Activated B cell treated with CpG ODN at 0.5 μM for 24 hours (primary cell): ENCODE results near the gene GHDC. TPM values are rescaled to one million over a fixed set of nuclear protein-coding genes. Genes with fewer than 3 reads are reported as not detected.
"Not testable (repeated sequence)": the region's sequence is repeated elsewhere in the genome, so short reads cannot be mapped to it uniquely, and the experiment has no call there.

Experiments
- ATAC-seq: fragments of 200-7000 bp; cut with Tn5 transposase; one replicate; pipeline ENCODE4 v1.10.0; 2021; ENCODE audit warnings: low read depth, mild to moderate bottlenecking, moderate library complexity
- CTCF ChIA-PET: fragments of 350-600 bp; sonication (Branson Sonifier 250); formaldehyde crosslinking; loops from one replicate; lab custom pipeline; 2021; ENCODE audit warnings: antibody characterized with exemption; lab: Charles Lee
- POLR2A ChIA-PET: fragments of 350-600 bp; sonication (Branson Sonifier 250); formaldehyde crosslinking; loops from one replicate; lab custom pipeline; 2021; ENCODE audit warnings: antibody characterized with exemption; lab: Charles Lee
- DNase-seq: peaks from one replicate; pipeline ENCODE4 v3.0.0; 2022
- H3K27ac Mint-ChIP-seq: one replicate; pipeline ENCODE4 v1.8.0; 2020; ENCODE audit warnings: mixed read lengths
- H3K27me3 Mint-ChIP-seq: one replicate; pipeline ENCODE4 v1.8.0; 2021; ENCODE audit warnings: mixed read lengths
- H3K36me3 Mint-ChIP-seq: one replicate; pipeline ENCODE4 v1.8.0; 2021; ENCODE audit warnings: low read depth, mixed read lengths
- H3K4me1 Mint-ChIP-seq: one replicate; pipeline ENCODE4 v1.8.0; 2021; ENCODE audit warnings: mixed read lengths
- H3K4me3 Mint-ChIP-seq: one replicate; pipeline ENCODE4 v1.8.0; 2020; ENCODE audit warnings: mild to moderate bottlenecking, mixed read lengths
- H3K9me3 Mint-ChIP-seq: one replicate; pipeline ENCODE4 v1.8.0; 2020; ENCODE audit warnings: mixed read lengths
- intact Hi-C: fragments of 100-400 bp; cut with micrococcal nuclease; formaldehyde crosslinking; loops from one replicate; pipeline ENCODE4 v1.15.1; 2024
- total RNA-seq: library from RNA; stranded (reverse); gene quantifications from 2 replicates; pipeline ENCODE4 v1.2.3, GENCODE V29; 2022
- TF ChIP-seq, protein P1 (sequence below): fragments of 200-600 bp; IDR thresholded peaks from one replicate; pipeline ENCODE4 v1.8.0; 2022; ENCODE audit warnings: antibody characterized with exemption, mild to moderate bottlenecking

GHDC gene
- total RNA-seq, 1 donor from 2014 or later: 29.1 TPM

DNA sequence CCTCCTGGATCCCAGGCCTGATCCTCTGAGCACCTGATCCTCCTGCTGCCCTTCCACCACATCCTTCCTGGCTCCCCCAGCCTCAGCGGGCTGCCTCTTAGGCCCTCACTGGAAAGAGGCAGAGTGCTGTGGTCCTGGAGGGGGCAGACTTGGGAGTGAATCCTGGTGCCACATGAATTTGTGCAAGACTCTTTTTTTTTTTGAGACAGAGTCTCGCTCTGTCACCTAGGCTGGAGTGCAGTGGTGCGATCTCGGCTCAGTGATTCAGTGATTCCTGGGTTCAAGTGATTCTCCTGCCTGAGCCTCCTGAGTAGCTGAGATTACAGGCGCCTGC, 3.1 kb downstream of the GHDC start:
- CTCF ChIA-PET: no interaction called here
- Mint-ChIP-seq H3K36me3 (peaks cover 13% of the 10 kb centered on the region), H3K27me3 (no peaks in the 10 kb centered on the region), H3K4me1 (peaks cover 28% of the 10 kb centered on the region), H3K4me3 (no peak overlapping the region), H3K9me3 (no peaks in the 10 kb centered on the region), H3K27ac (no peak overlapping the region)
- DNase-seq: no peak
- intact Hi-C loops: no loop called here
- ATAC-seq: no peak
- TF ChIP-seq, protein P1, sequence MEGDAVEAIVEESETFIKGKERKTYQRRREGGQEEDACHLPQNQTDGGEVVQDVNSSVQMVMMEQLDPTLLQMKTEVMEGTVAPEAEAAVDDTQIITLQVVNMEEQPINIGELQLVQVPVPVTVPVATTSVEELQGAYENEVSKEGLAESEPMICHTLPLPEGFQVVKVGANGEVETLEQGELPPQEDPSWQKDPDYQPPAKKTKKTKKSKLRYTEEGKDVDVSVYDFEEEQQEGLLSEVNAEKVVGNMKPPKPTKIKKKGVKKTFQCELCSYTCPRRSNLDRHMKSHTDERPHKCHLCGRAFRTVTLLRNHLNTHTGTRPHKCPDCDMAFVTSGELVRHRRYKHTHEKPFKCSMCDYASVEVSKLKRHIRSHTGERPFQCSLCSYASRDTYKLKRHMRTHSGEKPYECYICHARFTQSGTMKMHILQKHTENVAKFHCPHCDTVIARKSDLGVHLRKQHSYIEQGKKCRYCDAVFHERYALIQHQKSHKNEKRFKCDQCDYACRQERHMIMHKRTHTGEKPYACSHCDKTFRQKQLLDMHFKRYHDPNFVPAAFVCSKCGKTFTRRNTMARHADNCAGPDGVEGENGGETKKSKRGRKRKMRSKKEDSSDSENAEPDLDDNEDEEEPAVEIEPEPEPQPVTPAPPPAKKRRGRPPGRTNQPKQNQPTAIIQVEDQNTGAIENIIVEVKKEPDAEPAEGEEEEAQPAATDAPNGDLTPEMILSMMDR: no peak
- POLR2A ChIA-PET: interaction anchor here (0.5 to 1.1 kb wide), 2 partner anchors 225 to 312 kb away, joined by 3 to 11 read pairs; partner anchors contain the start of gene CNP

DNA sequence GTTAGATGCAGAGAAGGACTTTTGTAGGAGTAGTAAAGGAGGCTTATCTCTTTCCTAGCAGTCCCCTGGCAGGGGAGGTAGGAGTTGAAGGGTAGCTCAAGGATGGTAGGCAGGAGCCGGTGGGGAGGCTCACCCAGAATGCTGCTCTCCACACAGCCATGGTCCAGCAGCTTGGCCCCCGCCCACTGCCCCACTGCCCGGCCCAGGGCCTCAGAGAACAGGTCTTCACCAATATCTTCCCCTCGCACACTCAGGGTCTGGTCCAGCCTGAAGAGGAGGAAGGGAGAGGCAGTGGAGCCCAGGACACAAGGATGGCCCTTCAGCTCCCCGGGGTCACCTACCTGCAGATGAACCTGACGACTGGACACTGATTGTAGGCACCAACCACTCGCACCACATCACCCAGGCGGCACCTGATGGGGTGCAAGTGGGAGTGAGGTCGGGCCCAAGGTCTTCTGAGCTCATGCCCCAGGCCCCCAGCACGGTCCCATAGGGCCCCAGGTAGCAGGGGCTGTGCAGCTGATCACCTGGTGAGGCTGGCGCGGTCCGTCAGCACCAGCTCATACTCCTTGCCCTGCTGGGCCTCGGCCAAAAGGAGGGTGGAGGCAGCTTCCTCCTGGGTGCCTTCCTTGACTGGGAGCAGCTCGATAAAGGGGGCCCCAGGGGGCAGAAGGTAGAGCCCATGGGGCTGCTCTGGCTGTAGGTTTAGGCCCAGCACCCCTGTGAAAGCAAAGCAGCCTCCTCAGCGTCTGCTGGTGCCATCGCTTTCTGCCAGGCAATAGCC, 3.6 kb downstream of the GHDC start:
- intact Hi-C loops: no loop called here
- no peak for DNase-seq
- TF ChIP-seq, protein P1: no peak
- Mint-ChIP-seq H3K9me3 (no peaks in the 10 kb centered on the region), H3K36me3 (peaks cover 13% of the 10 kb centered on the region), H3K4me1 (peaks cover 28% of the 10 kb centered on the region), H3K27me3 (no peaks in the 10 kb centered on the region), H3K4me3 (no peak overlapping the region), H3K27ac (no peak overlapping the region)
- POLR2A ChIA-PET: interaction anchor here (0.5 to 0.6 kb wide), 3 partner anchors 19 to 311 kb away, joined by 5 to 11 read pairs (median 6); no protein-coding TSS in a partner anchor
- ATAC-seq: no peak
- CTCF ChIA-PET: no interaction called here

DNA sequence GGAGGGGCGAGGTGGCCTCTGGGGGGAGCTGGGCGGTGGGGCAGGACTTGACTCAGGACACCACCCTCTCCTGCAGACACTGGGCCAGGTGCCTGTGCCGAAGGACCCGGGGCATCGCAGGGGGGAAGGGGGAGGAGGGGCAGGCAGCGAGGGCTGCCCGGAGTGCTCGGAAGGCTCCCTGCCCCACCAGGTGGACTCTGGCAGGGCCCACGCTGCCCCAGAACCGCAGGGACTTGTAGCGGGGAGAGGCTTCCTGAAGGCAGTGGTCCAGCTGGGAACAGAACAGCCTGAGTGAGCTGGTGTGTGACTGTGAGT, 4.7 kb downstream of the GHDC start:
- H3K4me3 Mint-ChIP-seq: no peak overlapping the region
- no peaks in the 10 kb centered on the region for H3K9me3 Mint-ChIP-seq
- CTCF ChIA-PET: no interaction called here
- peaks cover 32% of the 10 kb centered on the region for H3K4me1 Mint-ChIP-seq
- no peak overlapping the region for H3K27ac Mint-ChIP-seq
- intact Hi-C loops: no loop called here
- peaks cover 13% of the 10 kb centered on the region for H3K36me3 Mint-ChIP-seq
- TF ChIP-seq, protein P1: no peak
- DNase-seq (no peak), ATAC-seq (no peak)
- POLR2A ChIA-PET: interaction anchor here (0.6 to 2.0 kb wide), 2 partner anchors 59 to 244 kb away, joined by 7 to 8 read pairs; no protein-coding TSS in a partner anchor
- no peaks in the 10 kb centered on the region for H3K27me3 Mint-ChIP-seq

DNA sequence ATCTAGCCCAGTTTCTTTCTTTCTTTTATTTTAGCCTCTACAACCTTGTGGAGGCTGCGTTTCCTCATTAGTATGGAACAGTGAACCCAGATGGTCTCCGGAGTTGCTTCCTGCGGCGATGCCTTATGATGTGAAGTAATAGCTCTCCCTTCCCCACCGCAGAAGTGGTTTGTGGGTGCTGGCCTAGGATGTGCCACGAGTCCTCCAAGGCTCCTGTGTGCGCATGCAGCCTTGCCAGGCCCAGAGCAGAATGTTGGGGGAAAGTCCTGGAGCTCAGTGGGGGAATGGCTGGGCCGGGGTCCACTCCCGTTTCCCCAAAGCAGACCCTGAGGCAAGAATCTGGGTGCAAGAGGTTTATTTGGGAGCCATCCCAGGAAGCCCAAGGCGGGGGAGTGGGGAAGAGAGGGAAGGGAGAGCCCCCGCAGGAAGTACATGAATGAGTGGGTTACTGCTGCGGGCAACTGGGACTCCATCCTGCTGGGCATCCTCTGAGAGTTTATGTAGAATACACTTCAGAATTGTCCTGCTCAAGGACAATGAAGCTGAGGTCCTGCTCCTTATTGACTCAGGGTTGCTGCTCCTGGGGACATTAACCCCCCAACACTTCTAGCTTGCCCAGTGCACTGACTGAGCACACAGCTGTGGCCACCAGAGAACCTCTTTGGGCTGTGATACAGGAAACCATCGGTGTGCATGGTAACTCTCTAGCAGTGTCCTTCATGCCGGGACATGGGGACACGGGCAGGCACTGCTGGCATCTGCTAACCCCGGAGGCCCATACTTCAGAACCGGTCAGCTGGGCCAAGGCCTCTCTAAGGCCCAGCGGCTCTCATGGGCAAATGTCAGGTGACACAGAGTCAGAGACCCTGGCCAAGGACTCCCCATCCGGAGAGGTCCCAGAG, 5.3 kb downstream of the GHDC start:
- ChIA-PET CTCF (no interaction called here), POLR2A (interaction anchor here (0.6 to 2.0 kb wide), 3 partner anchors 60 to 244 kb away, joined by 4 to 8 read pairs (median 7); no protein-coding TSS in a partner anchor)
- Mint-ChIP-seq H3K4me1 (peaks cover 31% of the 10 kb centered on the region), H3K36me3 (peaks cover 10% of the 10 kb centered on the region), H3K27me3 (no peaks in the 10 kb centered on the region), H3K4me3 (no peak overlapping the region), H3K27ac (no peak overlapping the region), H3K9me3 (no peaks in the 10 kb centered on the region)
- no peak for DNase-seq
- TF ChIP-seq, protein P1: no peak
- intact Hi-C loops: no loop called here
- no peak for ATAC-seq

DNA sequence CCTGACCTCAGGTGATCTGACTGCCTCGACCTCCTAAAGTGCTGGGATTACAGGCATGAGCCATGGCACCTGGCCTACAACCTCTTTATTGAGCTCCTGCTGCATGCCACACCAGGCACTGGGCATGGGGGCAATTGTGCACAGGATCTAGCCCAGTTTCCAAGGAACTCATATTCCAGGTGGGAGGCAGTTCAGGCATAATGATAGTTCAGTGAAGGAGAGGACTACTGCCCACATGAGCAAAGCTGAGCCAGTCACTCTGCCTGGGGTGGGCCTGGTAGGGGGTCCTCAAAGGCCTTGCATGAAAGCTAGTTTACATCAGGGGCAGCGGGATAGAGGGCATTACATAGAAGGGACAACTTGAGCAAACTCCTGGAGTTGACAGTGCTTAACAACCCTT, 6.5 kb downstream of the GHDC start:
- Mint-ChIP-seq H3K36me3 (peaks cover 9% of the 10 kb centered on the region), H3K4me1 (peaks cover 30% of the 10 kb centered on the region), H3K4me3 (no peak overlapping the region), H3K27me3 (no peaks in the 10 kb centered on the region), H3K27ac (no peak overlapping the region), H3K9me3 (no peaks in the 10 kb centered on the region)
- intact Hi-C loops: no loop called here
- TF ChIP-seq, protein P1: no peak
- DNase-seq (no peak), ATAC-seq (no peak)
- CTCF ChIA-PET: interaction anchor here (0.8 kb wide), 1 partner anchor 34 kb away, joined by 3 read pairs; no protein-coding TSS in a partner anchor
- POLR2A ChIA-PET: interaction anchor here (0.6 to 2.0 kb wide), 4 partner anchors 8 to 270 kb away, joined by 4 to 7 read pairs (median 4); partner anchors contain the start of gene STAT5A

DNA sequence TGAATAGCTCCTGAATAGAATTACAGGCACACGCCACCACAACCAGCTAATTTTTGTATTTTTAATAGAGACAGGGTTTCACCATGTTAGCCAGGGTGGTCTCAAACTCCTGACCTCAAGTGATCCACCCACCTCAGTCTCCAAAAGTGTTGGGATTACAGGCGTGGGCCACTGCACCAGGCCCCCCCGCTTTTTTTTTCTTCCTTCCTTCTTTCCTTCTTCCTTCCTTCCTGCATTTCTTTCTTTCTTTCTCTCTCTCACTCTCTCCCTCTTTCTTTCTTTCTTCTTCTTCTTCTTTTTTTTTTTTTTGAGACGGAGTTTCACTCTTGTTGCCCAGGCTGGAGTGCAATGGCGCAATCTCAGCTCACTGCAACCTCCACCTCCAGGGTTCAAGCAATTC, 8.1 kb downstream of the GHDC start:
- H3K4me3 Mint-ChIP-seq, intact Hi-C loops, H3K27me3 Mint-ChIP-seq, POLR2A ChIA-PET, H3K9me3 Mint-ChIP-seq, DNase-seq, H3K27ac Mint-ChIP-seq, H3K36me3 Mint-ChIP-seq, ATAC-seq: not testable (repeated sequence)
- CTCF ChIA-PET: interaction anchor here (0.7 kb wide), 1 partner anchor 59 kb away, joined by 4 read pairs; no protein-coding TSS in a partner anchor
- H3K4me1 Mint-ChIP-seq: peaks cover 38% of the 10 kb centered on the region
